Urinary bladder (tissue), 4 donors: ENCODE results near the gene GLRA3. TPM values are rescaled to one million over a fixed set of nuclear protein-coding genes. Genes with fewer than 3 reads are reported as not detected.

Source experiments
- DNase-seq: peaks from one replicate; pipeline ENCODE4 v3.0.0-alpha.2; 2015; ENCODE audit errors: extremely low spot score
- H3K27ac ChIP-seq: one replicate; pipeline ENCODE4 v1.5.1; 2013; ENCODE audit warnings: low read depth, mild to moderate bottlenecking, moderate library complexity
- H3K36me3 ChIP-seq: one replicate; pipeline ENCODE4 v1.6.1; 2013; ENCODE audit warnings: mild to moderate bottlenecking, moderate library complexity; ENCODE audit not compliant: insufficient read depth
- H3K4me1 ChIP-seq: one replicate; pipeline ENCODE4 v1.6.1; 2013; ENCODE audit warnings: mild to moderate bottlenecking, moderate library complexity; ENCODE audit not compliant: insufficient read depth
- H3K4me3 ChIP-seq: one replicate; pipeline ENCODE4 v1.5.1; 2013; ENCODE audit warnings: low read depth, low read length
- WGBS: extraction: QIAGEN DNeasy Blood & Tissue Kit; methylation state at CpG from one replicate; pipeline ENCODE4 v1.1.7; 2013; 5-methylcytosine and 5-hydroxymethylcytosine counted together
- polyA plus RNA-seq: library from polyadenylated mRNA; stranded (reverse); fragments of 200-250 nt; gene quantifications from one replicate; pipeline ENCODE4 v1.2.3, GENCODE V29; 2013
- total RNA-seq: library from RNA; depleted of rRNA; stranded (reverse); fragments of >200 nt; gene quantifications from one replicate; pipeline ENCODE4 v1.2.3, GENCODE V29; 2014
- donor health status: healthy with polysubstance abuse.
- donor health status: healthy.

Gene GLRA3
- total and polyA plus RNA-seq, 2 donors, result 0.01 to 0.16 TPM

GRCh38 chr4:174716986-174717770, 111.9 kb downstream of the GLRA3 start:
- Histone ChIP-seq H3K27ac (no peak overlapping the region), H3K4me1 (no peaks in the 10 kb centered on the region), H3K4me3 (no peak overlapping the region), H3K36me3 (no peaks in the 10 kb centered on the region)
- DNase-seq, result no peak
- 25% methylated on average over 3 of the region's 3 CpGs for WGBS

- no peak overlapping the region for H3K27ac ChIP-seq
- no peaks in the 10 kb centered on the region for H3K36me3 ChIP-seq
- 55% methylated on average over 8 of the region's 8 CpGs for WGBS
- H3K4me1 ChIP-seq, result no peaks in the 10 kb centered on the region
- no peak for DNase-seq
- H3K4me3 ChIP-seq, result no peak overlapping the region
Measured at GRCh38 chr4:174714393-174715211, 114.4 kb downstream of the GLRA3 start.

GRCh38 chr4:174713821-174714220, 115.2 kb downstream of the GLRA3 start:
- Histone ChIP-seq H3K4me1 (no peaks in the 10 kb centered on the region), H3K27ac (no peak overlapping the region), H3K4me3 (no peak overlapping the region), H3K36me3 (no peaks in the 10 kb centered on the region)
- no peak for DNase-seq
- 47% methylated on average over 2 of the region's 2 CpGs for WGBS

GRCh38 chr4:174713181-174713580, 115.9 kb downstream of the GLRA3 start:
- H3K4me1 ChIP-seq, result no peaks in the 10 kb centered on the region
- H3K4me3 ChIP-seq, result no peak overlapping the region
- DNase-seq, result no peak
- H3K27ac ChIP-seq, result no peak overlapping the region
- no peaks in the 10 kb centered on the region for H3K36me3 ChIP-seq
- 63% methylated on average over 2 of the region's 2 CpGs for WGBS

GRCh38 chr4:174709526-174709925, 119.5 kb downstream of the GLRA3 start:
- no peaks in the 10 kb centered on the region for H3K4me1 ChIP-seq
- 23% methylated on average over 3 of the region's 3 CpGs for WGBS

GRCh38 chr4:174708381-174708780, 120.7 kb downstream of the GLRA3 start:
- 55% methylated on average over 3 of the region's 3 CpGs for WGBS
- no peak for DNase-seq
- H3K27ac ChIP-seq, result no peak overlapping the region
- no peak overlapping the region for H3K4me3 ChIP-seq
- H3K36me3 ChIP-seq, result no peaks in the 10 kb centered on the region
- H3K4me1 ChIP-seq, result no peaks in the 10 kb centered on the region

More at GRCh38 chr4:174709526-174709925, 119.5 kb downstream of the GLRA3 start:
- Histone ChIP-seq H3K27ac (no peak overlapping the region), H3K36me3 (no peaks in the 10 kb centered on the region), H3K4me3 (no peak overlapping the region)
- DNase-seq, result no peak

- WGBS, result 70% methylated on average over 2 of the region's 2 CpGs
- Histone ChIP-seq H3K4me3 (no peak overlapping the region), H3K36me3 (no peaks in the 10 kb centered on the region), H3K27ac (no peak overlapping the region), H3K4me1 (no peaks in the 10 kb centered on the region)
- no peak for DNase-seq
Measured at GRCh38 chr4:174707902-174708301, 121.1 kb downstream of the GLRA3 start.

- Histone ChIP-seq H3K27ac (no peak overlapping the region), H3K4me3 (no peak overlapping the region), H3K36me3 (no peaks in the 10 kb centered on the region), H3K4me1 (no peaks in the 10 kb centered on the region)
- WGBS, result 78% methylated on average over 4 of the region's 4 CpGs
- DNase-seq, result no peak
Measured at GRCh38 chr4:174707051-174707676, 121.9 kb downstream of the GLRA3 start.

- Histone ChIP-seq H3K27ac (no peak overlapping the region), H3K36me3 (no peaks in the 10 kb centered on the region), H3K4me1 (no peaks in the 10 kb centered on the region), H3K4me3 (no peak overlapping the region)
- DNase-seq, result no peak
- 88% methylated on average over 1 of the region's 1 CpG for WGBS
Measured at GRCh38 chr4:174702979-174703478, 126.0 kb downstream of the GLRA3 start.

- DNase-seq, result no peak
Measured at GRCh38 chr4:174699654-174700053, 129.4 kb downstream of the GLRA3 start.

GRCh38 chr4:174697896-174698295, 131.2 kb downstream of the GLRA3 start:
- H3K4me3 ChIP-seq, result no peak overlapping the region
- WGBS, result 67% methylated on average over 4 of the region's 4 CpGs
- no peak for DNase-seq
- no peaks in the 10 kb centered on the region for H3K4me1 ChIP-seq
- H3K36me3 ChIP-seq, result no peaks in the 10 kb centered on the region
- no peak overlapping the region for H3K27ac ChIP-seq

More at GRCh38 chr4:174699654-174700053, 129.4 kb downstream of the GLRA3 start:
- Histone ChIP-seq H3K4me3 (no peak overlapping the region), H3K36me3 (no peaks in the 10 kb centered on the region), H3K4me1 (no peaks in the 10 kb centered on the region), H3K27ac (no peak overlapping the region)

- peak; percentile 45 for DNase-seq
- Histone ChIP-seq H3K36me3 (no peaks in the 10 kb centered on the region), H3K27ac (no peak overlapping the region), H3K4me3 (no peak overlapping the region), H3K4me1 (no peaks in the 10 kb centered on the region)
- WGBS, result 47% methylated on average over 1 of the region's 1 CpG
Measured at GRCh38 chr4:174697202-174697601, 131.8 kb downstream of the GLRA3 start.

- H3K27ac ChIP-seq, result no peak overlapping the region
- no peaks in the 10 kb centered on the region for H3K4me1 ChIP-seq
- H3K36me3 ChIP-seq, result no peaks in the 10 kb centered on the region
- H3K4me3 ChIP-seq, result no peak overlapping the region
- DNase-seq, result no peak
Measured at GRCh38 chr4:174696657-174697056, 132.4 kb downstream of the GLRA3 start.
